Measurements from ENCODE around the gene SLC30A1. TPM values are rescaled to one million over a fixed set of nuclear protein-coding genes. Genes with fewer than 3 reads are reported as not detected.
A peak's percentile ranks its signal among the peaks of the same experiment; 100 is the strongest.

The SLC30A1 gene
- total and polyA plus RNA-seq, 11 donors = 2.8 to 29.2 (median 14.0) TPM

- H3K4me1 ChIP-seq = peaks cover 0 to 54% (median 0%) of the 10 kb centered on the region in 12 donors
- TF ChIP-seq POLR2A (IDR thresholded peaks at IDR 0.05) (no peak), CTCF (IDR thresholded peaks at IDR 0.05) (no peak)
- H3K27me3 ChIP-seq = no peaks in the 10 kb centered on the region
- H3K36me3 ChIP-seq = no peaks in the 10 kb centered on the region
- H3K4me3 ChIP-seq = peak overlapping the region in 2 of 12 donors; percentile 10 to 55
- no peak for ATAC-seq
- no peak overlapping the region for H3K27ac ChIP-seq
- intact Hi-C loops (cut with DNase I) = no loop called here
- 66 to 75% (median 70%) methylated on average over 2 of the region's 2 CpGs for WGBS, 4 donors
- DNase-seq = no peak
- H3K9me3 ChIP-seq = no peaks in the 10 kb centered on the region
Measured at GRCh38 chr1:211605034-211605433, 26.1 kb upstream of the SLC30A1 start.

GRCh38 chr1:211604548-211604947 lies 25.6 kb upstream of the SLC30A1 start:
- DNase-seq = no peak
- Histone ChIP-seq H3K9me3 (no peaks in the 10 kb centered on the region), H3K27ac (no peak overlapping the region), H3K27me3 (no peaks in the 10 kb centered on the region), H3K4me3 (no peak overlapping the region), H3K36me3 (no peaks in the 10 kb centered on the region), H3K4me1 (peaks cover 0 to 54% (median 0%) of the 10 kb centered on the region in 12 donors)
- WGBS, 4 donors = 80 to 89% (median 84%) methylated on average over 2 of the region's 2 CpGs
- TF ChIP-seq POLR2A (IDR thresholded peaks at IDR 0.05) (no peak), CTCF (IDR thresholded peaks at IDR 0.05) (no peak)
- no peak for ATAC-seq
- intact Hi-C loops (cut with DNase I) = no loop called here

DNA sequence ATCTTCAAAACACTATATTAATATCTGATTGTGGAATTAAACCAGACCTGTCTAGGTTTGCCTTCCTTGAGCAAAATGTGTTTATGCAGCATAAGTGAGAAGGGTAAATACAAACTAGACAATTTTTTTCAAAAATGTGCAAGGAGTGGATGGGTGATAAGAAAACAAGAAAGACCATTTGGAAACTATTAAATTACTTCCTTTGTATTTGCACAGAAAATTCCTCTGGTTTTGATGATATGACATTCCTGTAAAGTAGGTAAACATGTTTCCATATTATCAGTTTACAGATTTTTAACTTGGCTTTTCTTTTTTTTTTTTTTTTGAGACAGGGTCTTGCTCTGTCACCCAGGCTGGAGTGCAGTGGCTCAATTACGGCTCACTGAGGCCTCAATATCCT lies 24.8 kb upstream of the SLC30A1 start:
- WGBS, 4 donors = 94 to 100% (median 97%) methylated on average over 1 of the region's 1 CpG
- no peak for TF ChIP-seq CTCF (IDR thresholded peaks at IDR 0.05)
- no peak for TF ChIP-seq POLR2A (IDR thresholded peaks at IDR 0.05)

GRCh38 chr1:211603191-211603701 lies 24.3 kb upstream of the SLC30A1 start:
- WGBS, 4 donors = 88 to 97% (median 96%) methylated on average over 3 of the region's 3 CpGs
- Histone ChIP-seq H3K36me3 (no peaks in the 10 kb centered on the region), H3K9me3 (no peaks in the 10 kb centered on the region), H3K27ac (no peak overlapping the region), H3K4me3 (no peak overlapping the region), H3K4me1 (peaks cover 0 to 56% (median 0%) of the 10 kb centered on the region in 12 donors), H3K27me3 (no peaks in the 10 kb centered on the region)
- ATAC-seq = no peak
- TF ChIP-seq CTCF (IDR thresholded peaks at IDR 0.05) (no peak), POLR2A (IDR thresholded peaks at IDR 0.05) (no peak)
- intact Hi-C loops (cut with DNase I) = no loop called here
- DNase-seq = no peak

More for the DNA sequence above, 24.8 kb upstream of the SLC30A1 start:
- no peak for ATAC-seq
- no peak for DNase-seq
- no peaks in the 10 kb centered on the region for H3K36me3 ChIP-seq
- H3K27ac ChIP-seq = no peak overlapping the region
- no peaks in the 10 kb centered on the region for H3K9me3 ChIP-seq
- H3K27me3 ChIP-seq = no peaks in the 10 kb centered on the region
- intact Hi-C loops (cut with DNase I) = no loop called here
- peaks cover 0 to 54% (median 0%) of the 10 kb centered on the region in 12 donors for H3K4me1 ChIP-seq
- H3K4me3 ChIP-seq = no peak overlapping the region
